ENCODE data around the gene MT1F.

- no peak for TF ChIP-seq XRCC4 (IDR thresholded peaks at IDR 0.05; ENCODE audit: extremely low read depth, insufficient read depth, insufficient read length)
- no peak for TF ChIP-seq PHF8 (IDR thresholded peaks at IDR 0.05; ENCODE audit: borderline replicate concordance, low read length)
- no peak for TF ChIP-seq MAZ (CRISPR knock-in tag; conservative IDR thresholded peaks at IDR 0.05 in 1 of 2, IDR thresholded peaks at IDR 0.05 in 1 of 2)
- no peak for TF ChIP-seq TFAM (CRISPR knock-in tag; conservative IDR thresholded peaks at IDR 0.05)
- no peak for TF ChIP-seq FOXJ3 (CRISPR knock-in tag; IDR thresholded peaks at IDR 0.05)
Observed at GRCh38 chr16:56645311-56645710, 12.4 kb upstream of the MT1F start.
